ELR (cell line): ENCODE measurements around the gene FNDC3B.

Source experiments
- DNase-seq: peaks from one replicate; pipeline ENCODE4 v3.0.0-alpha.2; 2015; ENCODE audit warnings: low read depth

FNDC3B gene

GRCh38 chr3:172173316-172174254 lies 134.2 kb downstream of the FNDC3B start:
- DNase-seq = no peak

DNA sequence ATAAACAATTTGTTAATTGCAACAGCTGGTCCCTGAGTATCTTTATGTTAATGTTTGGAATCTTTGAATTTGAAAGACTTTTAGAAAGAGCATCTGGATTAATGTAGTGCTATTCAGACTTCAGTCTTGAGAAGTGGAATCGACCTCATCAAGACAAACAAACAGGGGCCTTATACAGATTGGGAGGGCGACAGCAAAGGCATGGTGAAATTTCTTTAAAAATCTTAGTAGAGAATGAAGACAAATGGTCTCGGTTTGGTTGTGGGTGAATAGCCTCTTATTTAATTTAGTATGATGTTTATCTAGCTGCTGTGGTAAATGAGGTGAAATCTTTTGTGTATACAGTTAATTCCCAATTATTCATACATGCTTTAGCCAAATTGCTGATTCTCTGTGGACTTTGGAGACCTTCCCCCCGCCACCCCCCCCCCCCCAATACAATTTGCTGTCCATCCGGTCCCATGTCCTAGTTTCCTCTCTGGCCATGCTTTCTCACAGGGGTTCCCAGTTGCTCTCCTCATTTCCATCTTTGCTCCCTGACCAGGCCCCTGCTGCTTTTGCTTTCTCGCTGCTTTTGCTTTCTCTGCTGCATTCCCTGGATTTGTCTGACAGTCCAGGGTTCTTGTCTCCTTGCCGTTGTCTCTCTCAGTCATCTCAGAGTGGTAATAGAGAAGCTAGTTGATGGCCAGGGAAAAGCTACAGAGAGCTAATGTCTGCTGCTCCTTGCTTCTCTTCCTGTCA lies 135.3 kb downstream of the FNDC3B start:
- no peak for DNase-seq

GRCh38 chr3:172175254-172175599 lies 135.8 kb downstream of the FNDC3B start:
- no peak for DNase-seq

GRCh38 chr3:172176061-172176770 lies 136.8 kb downstream of the FNDC3B start:
- DNase-seq = no peak

- no peak for DNase-seq
These were observed 137.7 kb downstream of the FNDC3B start for GRCh38 chr3:172177046-172177445.

DNA sequence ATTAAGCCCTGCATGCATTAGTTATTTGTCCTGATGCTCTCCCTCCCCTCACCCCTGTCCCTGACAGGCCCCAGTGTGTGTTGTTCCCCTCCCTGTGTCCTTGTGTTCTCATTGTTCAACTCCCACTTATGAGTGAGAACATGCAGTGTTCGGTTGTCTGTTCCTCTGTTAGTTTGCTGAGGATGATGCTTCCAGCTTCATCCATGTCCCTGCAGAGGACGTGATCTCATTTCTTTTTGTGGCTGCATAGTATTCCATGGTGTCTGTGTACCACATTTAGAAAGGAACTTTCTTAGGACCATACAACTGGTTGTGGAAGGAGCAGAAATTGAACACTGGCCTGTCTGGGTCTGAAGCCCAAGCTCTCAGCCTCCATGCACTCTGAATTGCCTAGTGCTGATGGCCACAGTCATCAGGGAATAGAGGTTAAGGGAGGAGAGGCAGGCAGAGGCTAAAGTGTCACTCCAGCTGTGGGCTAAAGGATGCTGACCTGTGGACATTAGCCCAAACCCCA lies 138.5 kb downstream of the FNDC3B start:
- DNase-seq = no peak

DNA sequence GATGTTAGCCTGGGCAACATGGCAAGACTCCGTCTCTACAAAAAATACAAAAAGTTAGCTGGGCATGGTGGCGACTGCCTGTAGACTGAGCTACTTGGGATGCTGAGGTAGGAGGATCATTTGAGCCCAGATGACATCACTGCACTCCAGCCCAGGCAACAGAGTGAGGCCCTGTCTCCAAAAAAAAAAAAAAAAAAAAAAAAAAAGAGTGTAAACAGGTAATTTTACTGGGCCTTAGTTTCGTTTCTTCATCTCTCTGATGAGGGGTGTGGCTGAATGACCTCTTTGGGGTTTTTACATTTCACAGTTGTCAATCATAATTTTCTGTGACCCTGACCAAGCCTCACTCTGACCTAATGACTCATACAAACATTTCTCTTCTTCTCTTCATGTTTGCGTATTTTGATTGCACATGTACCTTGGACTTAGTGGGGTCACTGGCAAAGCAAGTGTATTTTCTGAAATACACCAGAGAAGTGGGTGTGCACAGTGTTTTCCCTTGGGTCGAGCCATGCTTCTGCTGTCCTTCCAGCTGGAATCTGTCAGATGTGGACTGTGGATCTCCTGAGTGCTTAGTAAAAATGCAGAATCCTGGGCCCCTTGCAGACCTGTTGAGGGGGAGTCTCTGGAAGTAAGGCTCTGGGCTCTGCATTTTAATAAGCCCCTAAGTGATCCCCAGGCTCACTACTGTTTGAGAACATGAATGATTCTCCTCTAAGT lies 140.5 kb downstream of the FNDC3B start:
- DNase-seq = no peak

GRCh38 chr3:172180473-172180872 lies 141.1 kb downstream of the FNDC3B start:
- no peak for DNase-seq

DNA sequence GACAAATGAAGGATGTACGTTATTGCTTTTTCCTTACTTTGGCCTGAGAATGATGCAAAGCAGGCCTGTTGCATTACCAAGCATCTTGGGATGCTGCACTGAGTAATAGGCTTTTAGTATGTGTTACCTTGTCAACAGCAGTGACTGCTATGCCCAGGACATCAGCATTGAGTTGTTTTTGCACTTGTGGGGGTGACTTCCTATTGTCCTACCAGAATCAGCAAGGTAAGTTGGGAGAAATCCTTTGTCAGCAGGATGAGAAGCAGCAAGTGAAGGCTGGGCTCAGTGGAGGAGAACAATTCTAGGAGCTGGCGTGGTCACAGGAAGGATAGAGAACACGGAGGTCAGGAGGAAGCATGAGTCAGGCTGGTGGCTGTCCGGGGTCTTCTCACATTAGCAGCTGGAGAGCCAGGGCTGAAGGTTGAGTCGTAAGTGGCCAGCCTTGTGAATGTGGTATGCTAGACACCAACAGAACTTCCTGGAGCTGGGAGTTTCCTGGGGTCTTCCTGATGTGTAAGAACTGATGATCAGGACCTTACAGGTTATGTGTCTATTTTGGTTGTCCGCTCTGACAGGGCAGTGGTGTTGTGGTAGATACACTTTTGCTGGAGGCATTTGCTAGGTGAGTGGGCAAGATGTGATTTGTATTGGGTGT lies 142.7 kb downstream of the FNDC3B start:
- DNase-seq = peak; percentile 83

DNA sequence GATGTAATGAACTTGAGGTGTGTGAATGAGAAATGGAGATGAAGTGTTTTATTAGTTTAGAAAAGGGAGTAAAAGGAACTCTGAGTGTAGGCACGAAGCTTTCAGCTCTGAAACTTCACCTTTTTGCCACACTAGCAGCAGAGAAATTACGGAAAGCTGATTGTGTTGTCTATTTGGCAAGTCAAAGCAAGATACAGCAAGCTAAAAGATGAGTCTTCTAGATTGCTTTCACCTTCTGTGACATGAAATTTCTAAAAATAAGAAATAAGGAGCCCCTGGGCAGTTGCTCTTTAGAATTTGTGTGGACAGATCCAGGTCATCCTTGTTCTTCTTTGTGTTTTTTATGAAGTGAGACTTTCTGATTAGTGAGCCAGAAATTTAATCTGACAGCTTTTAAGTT lies 143.4 kb downstream of the FNDC3B start:
- no peak for DNase-seq

DNA sequence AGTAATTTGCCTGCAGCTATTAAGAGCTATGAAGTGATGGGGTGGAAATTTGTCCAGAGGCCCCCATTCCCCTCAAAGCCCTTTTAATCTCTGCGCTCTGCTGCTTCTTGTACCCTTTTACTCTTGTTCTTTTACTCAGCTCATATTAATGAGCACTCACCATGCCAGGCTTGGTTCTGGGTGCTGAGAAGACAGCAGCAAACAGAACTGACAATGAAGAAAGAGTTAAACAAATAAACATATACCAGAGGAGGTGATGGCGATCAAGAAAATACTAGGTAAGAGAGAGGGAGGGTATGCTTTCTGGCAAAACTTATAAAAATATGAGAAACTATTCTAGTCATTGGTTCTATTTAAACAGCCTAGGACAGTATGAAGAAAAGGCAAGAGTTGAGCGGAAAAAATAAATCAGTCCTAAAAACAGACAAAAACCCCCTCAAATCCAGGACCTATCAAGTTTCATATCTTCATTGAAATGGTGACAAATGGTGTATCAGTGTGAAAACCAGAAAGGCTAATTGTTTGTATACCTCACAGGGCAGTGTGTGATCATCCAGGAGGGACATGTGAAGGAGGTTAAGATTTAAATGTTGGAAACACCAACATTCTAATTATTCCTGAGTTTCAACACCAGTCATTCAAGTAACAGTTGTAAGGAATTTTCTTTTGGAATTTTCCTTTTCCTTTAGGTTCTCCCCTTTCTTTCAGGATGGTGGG lies 144.9 kb downstream of the FNDC3B start:
- no peak for DNase-seq

DNA sequence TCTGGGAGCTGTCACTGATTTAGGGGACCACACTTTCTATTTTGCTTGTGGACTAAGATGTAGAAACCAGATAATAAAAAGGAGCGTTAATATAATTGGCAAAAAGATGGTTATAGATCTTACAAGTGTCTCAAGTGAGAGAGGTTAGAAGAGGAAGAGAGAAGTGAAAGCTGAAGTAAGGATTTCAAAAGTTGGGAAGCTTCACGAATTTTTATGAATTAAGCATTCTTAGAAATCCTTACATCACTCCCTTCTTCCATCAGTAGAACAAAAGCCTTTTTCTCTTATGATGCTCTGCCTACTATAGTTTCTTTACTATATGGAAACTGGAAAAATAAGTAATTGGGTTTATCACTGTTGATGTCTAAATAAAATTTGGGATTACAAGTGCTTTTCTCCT lies 146.5 kb downstream of the FNDC3B start:
- DNase-seq = no peak

DNA sequence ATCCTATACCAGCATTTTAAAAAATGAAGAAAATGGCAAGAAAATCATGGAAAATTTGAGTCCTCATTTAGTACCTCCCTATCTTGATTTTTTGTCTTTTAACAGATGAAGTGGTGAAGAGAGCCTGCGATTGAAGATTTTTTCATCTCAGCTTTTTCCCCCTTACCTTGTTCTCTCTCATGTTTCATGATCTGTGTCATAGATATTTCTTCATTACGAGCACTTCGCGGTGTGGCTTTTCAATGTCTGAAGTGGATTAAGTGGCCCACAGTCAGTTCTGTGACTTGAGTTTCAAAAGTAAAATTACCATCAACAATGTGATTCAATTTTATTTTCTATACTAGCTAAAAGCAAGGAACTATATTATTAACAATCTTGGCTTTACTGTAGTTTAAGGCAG lies 147.2 kb downstream of the FNDC3B start:
- DNase-seq = no peak

DNA sequence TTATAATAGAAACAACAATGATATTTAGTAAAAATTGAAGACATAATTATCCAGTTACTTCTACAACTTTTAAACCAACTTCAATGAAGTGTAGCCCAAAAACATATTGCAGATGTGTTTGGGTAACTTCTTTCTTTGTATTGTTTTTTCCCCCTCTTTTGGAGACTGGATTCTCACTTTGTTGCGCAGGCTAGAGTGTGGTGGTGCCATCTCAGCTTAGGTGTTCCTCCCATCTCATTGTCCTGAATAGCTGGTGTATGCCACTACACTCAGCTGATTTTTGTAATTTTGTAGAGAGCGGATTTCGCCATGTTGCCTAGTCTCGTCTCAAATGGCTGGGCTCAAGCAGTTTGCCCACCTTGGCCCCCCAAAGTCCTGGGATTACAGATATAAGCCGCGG lies 148.1 kb downstream of the FNDC3B start:
- no peak for DNase-seq

GRCh38 chr3:172188511-172188910 lies 149.1 kb downstream of the FNDC3B start:
- DNase-seq = no peak

GRCh38 chr3:172189213-172189612 lies 149.8 kb downstream of the FNDC3B start:
- no peak for DNase-seq

DNA sequence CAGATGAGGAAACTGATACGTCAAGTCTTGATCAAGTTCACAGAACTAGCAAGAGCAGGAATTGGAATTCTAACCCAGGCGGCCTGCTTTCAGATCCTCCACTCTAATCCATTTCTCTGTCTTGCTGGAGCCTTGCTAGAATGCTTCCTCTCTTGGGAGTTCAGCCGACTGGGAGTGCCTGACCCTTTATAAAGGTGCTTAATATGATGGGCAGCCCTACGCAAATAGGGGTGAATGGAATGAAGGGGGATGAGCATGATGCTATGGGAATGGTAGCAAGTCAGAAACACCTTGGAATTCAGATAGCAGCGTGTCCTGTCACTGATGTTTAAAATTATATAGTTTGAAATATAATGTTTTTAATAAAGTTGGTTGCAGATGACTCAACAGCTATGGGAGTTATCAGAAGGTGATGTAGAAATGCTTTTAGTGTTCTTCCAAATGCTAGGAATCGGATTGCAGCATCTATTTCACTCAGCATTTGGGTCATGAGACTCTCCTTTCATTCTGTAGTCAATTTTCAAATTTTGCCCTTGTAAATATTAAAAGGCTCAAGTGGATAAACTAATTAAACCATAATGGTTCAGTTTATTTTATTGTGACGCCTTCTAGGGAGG lies 150.7 kb downstream of the FNDC3B start:
- no peak for DNase-seq

DNA sequence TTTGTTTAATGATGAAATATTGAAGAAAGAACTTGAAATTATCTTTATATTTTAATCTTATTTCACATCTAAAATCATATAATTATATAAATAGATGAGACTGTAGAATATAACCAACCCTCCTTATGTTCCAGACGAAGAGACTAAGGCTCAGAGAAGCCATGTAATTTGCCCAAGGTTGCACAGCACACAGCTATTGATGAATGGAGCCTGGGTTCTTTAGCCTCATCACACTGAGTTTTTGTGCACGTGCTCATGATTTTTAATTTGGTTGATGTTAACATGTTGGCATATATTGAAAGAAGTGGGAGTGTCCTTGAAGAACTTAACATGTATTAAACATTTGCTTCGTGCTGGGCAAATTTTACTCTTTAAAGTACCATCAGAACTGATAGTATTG lies 151.6 kb downstream of the FNDC3B start:
- no peak for DNase-seq

DNA sequence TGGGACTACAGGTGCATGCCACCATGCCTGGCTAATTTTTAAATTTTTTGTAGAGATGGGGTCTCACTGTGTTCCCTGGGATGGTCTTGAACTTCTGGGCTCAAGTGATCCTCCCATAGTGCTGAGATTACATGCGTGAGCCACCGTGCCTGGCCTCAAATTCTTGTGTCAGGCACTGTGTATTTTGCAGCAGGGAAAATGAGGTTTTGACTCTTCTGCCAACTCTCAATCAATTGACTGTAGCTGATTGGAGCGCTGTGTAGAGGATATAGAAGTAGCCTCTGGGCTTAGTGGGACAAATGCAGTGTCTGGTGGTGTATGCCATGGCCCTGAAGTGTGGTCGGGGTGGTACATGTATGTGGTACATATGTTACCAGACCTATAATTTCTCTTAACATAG lies 152.3 kb downstream of the FNDC3B start:
- DNase-seq = no peak

DNA sequence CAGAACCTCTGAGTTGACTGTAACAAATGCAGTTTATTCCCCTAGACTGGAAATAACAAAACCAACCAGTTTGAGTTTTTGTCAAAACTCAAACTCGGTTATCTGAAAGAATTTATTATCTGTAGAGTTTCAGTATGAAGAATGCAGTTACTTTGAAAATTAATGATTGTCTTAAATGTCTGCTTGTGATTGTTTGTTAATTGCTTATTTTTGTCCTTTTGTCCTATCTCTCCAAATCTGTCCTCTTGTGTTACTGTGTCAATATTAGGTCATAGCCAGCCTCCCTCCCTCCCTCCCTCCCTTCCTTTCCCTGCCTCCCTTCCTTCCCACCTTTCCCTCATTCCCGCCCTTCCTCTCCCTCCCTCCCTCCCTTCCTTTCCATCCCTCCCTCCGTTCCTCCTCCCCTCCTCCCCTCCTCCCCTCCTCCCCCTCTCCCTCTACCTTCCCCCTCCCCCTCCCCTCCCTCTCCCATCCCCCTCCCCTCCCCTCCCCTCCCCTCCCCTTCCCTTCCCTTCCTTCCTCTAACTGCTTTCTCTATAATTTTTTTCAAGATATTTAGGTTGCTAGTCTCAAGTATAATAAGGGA lies 153.5 kb downstream of the FNDC3B start:
- no peak for DNase-seq
